ENCODE results near the gene PTPRD.

PTPRD gene

GRCh38 chr9:8570776-8571175 is 2042.0 kb downstream of the PTPRD start:
- no peak for DNase-seq (ENCODE audit: low spot score)

GRCh38 chr9:8569823-8570222 is 2043.0 kb downstream of the PTPRD start:
- DNase-seq (ENCODE audit: low spot score), result no peak

GRCh38 chr9:8567963-8568579 is 2044.7 kb downstream of the PTPRD start:
- DNase-seq (ENCODE audit: low spot score), result no peak

- DNase-seq (ENCODE audit: low spot score), result no peak
Observed at GRCh38 chr9:8564960-8565359, 2047.8 kb downstream of the PTPRD start.

- DNase-seq (ENCODE audit: low spot score), result no peak
Observed at GRCh38 chr9:8560560-8561525, 2052.0 kb downstream of the PTPRD start.

GRCh38 chr9:8558176-8558575 is 2054.6 kb downstream of the PTPRD start:
- no peak for DNase-seq (ENCODE audit: low spot score)

GRCh38 chr9:8555762-8556500 is 2056.9 kb downstream of the PTPRD start:
- DNase-seq (ENCODE audit: low spot score), result no peak

- DNase-seq (ENCODE audit: low spot score), result no peak
Observed at GRCh38 chr9:8553444-8553843, 2059.4 kb downstream of the PTPRD start.

- DNase-seq (ENCODE audit: low spot score), result no peak
Observed at GRCh38 chr9:8552732-8553131, 2060.1 kb downstream of the PTPRD start.

- DNase-seq (ENCODE audit: low spot score), result no peak
Observed at GRCh38 chr9:8549214-8549613, 2063.6 kb downstream of the PTPRD start.

GRCh38 chr9:8543219-8543618 is 2069.6 kb downstream of the PTPRD start:
- DNase-seq (ENCODE audit: low spot score), result no peak

- no peak for DNase-seq (ENCODE audit: low spot score)
Observed at GRCh38 chr9:8542537-8542936, 2070.3 kb downstream of the PTPRD start.

- DNase-seq (ENCODE audit: low spot score), result no peak
Observed at GRCh38 chr9:8539681-8540197, 2073.1 kb downstream of the PTPRD start.

- DNase-seq (ENCODE audit: low spot score), result no peak
Observed at GRCh38 chr9:8536845-8537244, 2076.0 kb downstream of the PTPRD start.

GRCh38 chr9:8534828-8535227 is 2078.0 kb downstream of the PTPRD start:
- DNase-seq (ENCODE audit: low spot score), result no peak

GRCh38 chr9:8533681-8534080 is 2079.1 kb downstream of the PTPRD start:
- no peak for DNase-seq (ENCODE audit: low spot score)

- DNase-seq (ENCODE audit: low spot score), result no peak
Observed at GRCh38 chr9:8531826-8532415, 2080.9 kb downstream of the PTPRD start.

GRCh38 chr9:8521112-8521511 is 2091.7 kb downstream of the PTPRD start:
- no peak for DNase-seq (ENCODE audit: low spot score)

- DNase-seq (ENCODE audit: low spot score), result no peak
Observed at GRCh38 chr9:8515748-8516147, 2097.1 kb downstream of the PTPRD start.

- no peak for DNase-seq (ENCODE audit: low spot score)
Observed at GRCh38 chr9:8514760-8515159, 2098.0 kb downstream of the PTPRD start.

- no peak for DNase-seq (ENCODE audit: low spot score)
Observed at GRCh38 chr9:8508671-8509290, 2104.0 kb downstream of the PTPRD start.

- DNase-seq (ENCODE audit: low spot score), result no peak
Observed at GRCh38 chr9:8494571-8494970, 2118.2 kb downstream of the PTPRD start.
